HL-60/S4 treated with phorbol 12-myristate 13-acetate at 8.2 ng/mL for 4 days and 3 days (cell line): Measurements from ENCODE around the gene SORL1-AS1.

Source experiments
- in situ Hi-C: fragments of 300-500 bp; cut with MboI; formaldehyde crosslinking; loops from 2 replicates; pipeline ENCODE4 v1.15.0; 2022; ENCODE audit warnings: low sequenced_read_pairs

SORL1-AS1 gene

DNA sequence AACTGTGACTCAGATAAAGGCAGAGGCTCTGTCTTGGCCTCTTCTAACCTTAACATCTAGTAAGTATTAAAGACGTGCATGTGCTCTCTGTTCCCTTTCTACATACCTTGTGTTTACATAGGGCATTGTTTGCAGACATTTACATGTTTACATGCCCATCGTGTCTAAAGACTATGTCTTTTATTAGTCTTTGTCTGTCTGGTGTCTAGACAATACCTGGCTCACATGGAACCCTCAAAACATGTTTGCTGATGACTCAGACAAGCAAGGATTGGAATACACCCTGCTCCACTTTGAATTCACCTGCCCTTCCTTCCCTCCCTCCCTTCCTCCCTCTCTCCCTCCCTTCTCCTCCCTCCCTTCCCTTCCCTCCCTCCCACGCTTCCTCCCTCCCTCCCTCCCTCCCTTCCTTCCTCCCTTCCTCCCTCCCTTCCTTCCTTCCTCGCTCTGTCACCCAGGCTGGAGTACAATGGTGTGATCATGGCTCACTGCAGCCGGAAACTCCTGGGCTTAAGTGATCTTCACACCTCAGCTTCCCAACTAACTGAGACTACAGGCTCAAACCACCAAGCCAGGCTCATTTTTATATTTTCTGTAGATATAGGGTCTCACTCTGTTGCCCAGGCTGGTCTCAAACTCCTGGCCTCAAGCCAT, 23.7 kb upstream of the SORL1-AS1 start:
- in situ Hi-C loops: no loop called here

DNA sequence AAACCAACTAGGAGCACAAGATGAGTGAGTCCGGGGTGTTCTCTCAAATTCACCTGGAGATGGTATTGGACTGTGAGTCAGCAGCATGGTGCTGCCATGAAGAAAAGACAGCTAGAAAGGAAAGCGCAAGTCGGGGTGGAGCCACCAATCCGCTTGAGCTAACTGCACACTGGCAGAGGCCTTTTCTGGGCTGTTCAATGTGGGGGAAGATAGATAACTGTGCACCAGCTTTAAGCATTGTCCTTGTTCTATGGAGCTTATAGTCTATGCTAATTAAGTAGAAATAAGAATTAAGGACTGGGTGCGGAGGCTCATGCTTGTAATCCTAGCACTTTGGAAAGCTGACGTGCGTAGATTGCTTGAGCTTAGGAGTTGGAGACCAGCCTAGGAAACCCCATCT, 21.9 kb upstream of the SORL1-AS1 start:
- in situ Hi-C loops: no loop called here

DNA sequence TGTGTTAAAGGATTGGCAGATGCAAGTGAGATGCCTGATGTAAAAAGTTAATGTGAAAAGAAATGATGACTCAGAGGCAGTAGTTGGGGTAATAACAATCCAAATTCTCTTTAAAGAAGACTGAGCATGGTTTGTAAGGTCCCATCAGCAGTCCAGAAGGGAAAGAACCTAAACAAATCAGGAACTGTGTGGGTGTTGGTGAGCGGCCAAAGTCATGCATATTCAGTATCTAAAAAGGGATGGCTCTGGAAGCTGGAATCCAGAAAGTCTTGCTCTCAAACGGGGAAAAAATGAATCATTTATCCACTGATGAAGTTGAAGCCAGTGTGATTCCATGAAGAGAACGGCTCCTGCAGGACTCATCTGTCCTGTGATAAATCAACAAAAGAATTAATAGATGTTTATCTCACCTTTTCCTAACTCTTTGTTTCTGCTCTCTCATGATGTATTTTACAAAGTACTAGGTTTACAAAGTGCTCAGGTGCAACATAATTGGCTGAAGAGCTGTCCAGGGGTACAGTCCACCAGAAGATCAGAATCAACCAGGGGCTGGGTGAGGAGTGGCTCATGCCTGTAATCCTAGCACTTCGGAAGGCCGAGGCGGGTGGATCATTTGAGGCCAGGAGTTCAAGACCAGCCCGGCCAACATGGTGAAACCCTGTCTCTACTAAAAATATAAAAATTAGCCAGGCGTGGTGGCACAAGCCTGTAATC, 20.5 kb upstream of the SORL1-AS1 start:
- in situ Hi-C loops: no loop called here

GRCh38 chr11:121472312-121472711, 19.5 kb upstream of the SORL1-AS1 start:
- in situ Hi-C loops: no loop called here

DNA sequence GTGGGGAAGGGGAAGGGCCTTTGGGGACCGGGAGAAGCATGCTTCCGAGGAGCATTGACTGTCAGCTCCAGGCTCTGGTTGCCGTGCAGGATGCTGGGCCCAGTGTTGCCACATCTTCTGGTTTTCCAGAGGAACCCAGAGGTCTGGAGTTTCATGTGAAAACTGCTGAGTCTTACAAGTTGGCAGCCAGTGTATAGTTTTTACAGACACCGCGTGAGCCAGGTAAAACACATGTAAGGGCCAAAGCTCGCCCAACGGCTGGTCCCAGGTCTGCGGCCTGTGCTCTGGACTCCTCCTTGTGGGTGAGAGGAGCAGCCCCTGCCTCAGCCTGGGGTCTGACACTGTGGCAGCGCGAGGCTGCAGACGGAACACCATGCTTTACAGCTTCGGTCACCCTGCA, 18.4 kb upstream of the SORL1-AS1 start:
- in situ Hi-C loops: no loop called here

DNA sequence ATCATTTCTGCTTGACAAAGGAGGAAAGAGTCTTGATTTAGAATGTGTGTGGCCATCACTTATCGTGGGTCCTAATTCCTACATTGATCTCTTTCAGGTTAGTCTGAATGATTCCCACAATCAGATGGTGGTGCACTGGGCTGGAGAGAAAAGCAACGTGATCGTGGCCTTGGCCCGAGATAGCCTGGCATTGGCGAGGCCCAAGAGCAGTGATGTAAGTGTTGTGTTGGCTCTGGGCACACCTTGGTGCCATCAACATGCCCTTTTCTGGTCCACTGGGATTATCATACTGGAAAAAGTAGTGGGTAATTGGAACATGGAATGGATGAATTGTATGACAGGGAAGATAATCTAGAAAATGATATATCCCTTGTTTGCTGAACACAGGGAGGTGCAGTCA, 17.1 kb upstream of the SORL1-AS1 start:
- in situ Hi-C loops: no loop called here

DNA sequence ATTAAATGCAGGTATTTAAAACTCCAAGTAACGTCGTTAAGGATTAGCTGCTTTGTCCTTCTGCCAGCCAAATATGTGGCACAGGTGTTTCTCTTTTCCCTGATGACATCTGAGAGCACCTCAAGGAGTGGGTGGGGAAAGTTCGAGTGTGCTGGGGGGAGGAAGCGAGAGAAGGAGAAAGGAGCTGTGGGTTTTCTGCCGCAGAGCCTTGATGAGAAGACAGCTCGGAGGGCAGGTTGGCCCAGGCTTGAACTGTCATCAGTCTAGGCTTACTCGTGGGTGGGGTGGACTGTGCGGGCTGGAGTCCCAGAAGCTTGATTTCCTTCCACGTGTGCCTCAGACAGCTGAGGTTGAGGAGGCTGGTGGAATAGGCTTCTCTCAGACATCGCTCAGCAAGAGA, 15.2 kb upstream of the SORL1-AS1 start:
- in situ Hi-C loops: no loop called here

GRCh38 chr11:121467471-121467870, 14.7 kb upstream of the SORL1-AS1 start:
- in situ Hi-C loops: no loop called here

- in situ Hi-C loops: no loop called here
These were observed 13.5 kb upstream of the SORL1-AS1 start for GRCh38 chr11:121466063-121466794.

GRCh38 chr11:121465709-121466062, 12.9 kb upstream of the SORL1-AS1 start:
- in situ Hi-C loops: no loop called here

- in situ Hi-C loops: no loop called here
These were observed 11.7 kb upstream of the SORL1-AS1 start for GRCh38 chr11:121464352-121464946.

DNA sequence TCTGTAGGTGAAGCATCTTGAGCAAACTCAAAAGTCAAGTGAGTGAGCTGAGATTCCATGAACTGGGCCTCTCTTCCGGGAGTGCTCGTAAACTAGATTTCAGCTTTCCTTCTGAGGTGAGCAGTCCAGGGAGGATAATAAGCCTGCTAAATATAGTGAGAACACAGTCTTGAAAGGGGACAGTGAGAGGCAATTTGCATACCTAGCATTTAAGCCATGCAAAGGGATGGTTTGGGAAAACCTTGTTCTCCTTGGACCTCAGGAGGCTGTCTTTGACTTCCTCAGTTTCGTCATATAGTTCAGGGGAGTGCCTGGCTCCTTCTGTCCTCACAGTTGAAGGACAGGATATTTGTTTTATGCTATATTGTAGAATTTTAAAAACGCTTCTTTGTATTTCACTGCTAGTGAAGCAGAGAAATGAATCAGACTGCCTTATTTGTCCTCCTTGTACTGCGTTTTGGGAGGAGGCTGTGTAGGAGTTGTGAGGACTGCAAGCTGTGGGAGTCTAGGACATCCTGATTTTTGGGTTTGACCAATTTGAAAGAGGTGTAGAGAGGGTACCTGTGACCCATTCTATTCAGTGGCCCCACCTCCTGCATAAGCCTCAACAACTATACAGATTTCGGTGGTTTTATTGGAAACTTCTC, 11.0 kb upstream of the SORL1-AS1 start:
- in situ Hi-C loops: no loop called here

- in situ Hi-C loops: no loop called here
These were observed 9.1 kb upstream of the SORL1-AS1 start for GRCh38 chr11:121461843-121462242.

DNA sequence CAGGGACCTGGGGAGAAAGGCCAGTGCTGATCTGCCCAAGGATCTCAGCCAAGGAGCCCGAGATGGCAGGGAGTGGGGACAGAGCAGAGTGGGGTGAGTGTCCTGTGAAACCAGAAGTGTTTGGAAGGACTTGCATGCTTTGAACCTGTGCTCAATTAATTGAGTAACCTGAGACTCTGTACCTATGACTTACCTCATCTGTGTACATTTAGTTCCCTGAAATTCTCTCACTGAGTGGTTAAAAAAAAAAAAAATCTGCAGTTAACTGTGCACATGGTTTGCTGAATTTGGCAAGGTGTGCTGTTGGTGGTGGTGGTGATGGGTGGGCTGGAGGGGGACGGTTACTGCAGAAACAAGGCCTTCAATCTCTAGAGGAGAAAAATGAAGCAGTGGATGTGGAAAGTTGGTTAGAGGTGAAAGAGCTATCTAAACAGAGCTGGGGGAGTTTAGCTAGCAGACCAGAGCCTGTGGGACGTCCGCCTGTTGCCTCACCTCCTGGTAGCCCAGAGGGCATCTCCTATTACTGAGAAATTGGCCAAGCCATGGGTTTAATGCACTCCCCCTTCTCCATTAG, 8.3 kb upstream of the SORL1-AS1 start:
- in situ Hi-C loops: no loop called here

GRCh38 chr11:121459413-121460017, 6.7 kb upstream of the SORL1-AS1 start:
- in situ Hi-C loops: no loop called here

DNA sequence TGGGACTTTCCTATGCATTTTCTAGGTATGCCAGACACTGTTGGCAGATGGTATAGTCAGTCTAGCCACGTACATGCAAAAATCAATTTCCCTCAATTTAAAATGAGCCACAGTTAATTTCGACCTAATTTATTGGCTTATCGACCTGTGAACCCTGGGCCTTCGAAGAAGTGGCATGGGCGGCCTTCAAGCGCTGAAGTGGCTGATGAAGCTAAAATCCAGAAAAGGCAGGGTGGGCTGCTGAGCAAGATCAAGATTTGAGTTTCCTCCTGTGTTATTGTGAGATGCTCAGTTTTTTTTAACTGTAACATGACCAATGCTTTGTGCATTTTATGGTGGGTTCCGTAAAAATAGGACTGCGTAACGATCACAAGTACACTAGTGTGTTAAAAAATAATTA, 5.8 kb upstream of the SORL1-AS1 start:
- in situ Hi-C loops: no loop called here

- in situ Hi-C loops: no loop called here
These were observed 4.2 kb upstream of the SORL1-AS1 start for GRCh38 chr11:121456816-121457431.

DNA sequence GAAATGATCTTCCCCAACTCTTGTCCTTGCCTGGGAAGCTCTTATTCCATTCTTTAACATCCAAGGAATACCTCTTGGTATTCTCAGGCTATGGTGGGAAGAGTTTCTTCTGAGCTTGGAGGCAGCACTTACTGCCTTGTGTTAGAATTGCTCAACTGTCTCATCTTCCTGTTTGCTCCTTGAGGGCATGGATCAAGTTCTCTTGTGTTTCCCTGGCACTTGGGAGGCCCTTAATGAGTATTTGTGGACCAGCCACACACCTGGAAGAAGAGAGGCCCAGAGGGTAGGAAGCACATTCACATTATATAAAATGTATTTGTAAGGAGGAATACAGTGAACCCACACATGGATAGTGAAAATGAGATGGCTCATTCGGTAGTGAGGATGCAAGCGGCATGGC, 3.4 kb upstream of the SORL1-AS1 start:
- in situ Hi-C loops: no loop called here

- in situ Hi-C loops: no loop called here
These were observed 2.3 kb upstream of the SORL1-AS1 start for GRCh38 chr11:121455115-121455514.
